ENCODE results near the gene ACTG1. TPM values are rescaled to one million over a fixed set of nuclear protein-coding genes. Genes with fewer than 3 reads are reported as not detected.

The ACTG1 gene
- polyA plus RNA-seq, 1 of the 3 experiments (the other 2 are of a cell fraction): 7,871 TPM

- Histone ChIP-seq H3K4me1 (ENCODE audit: control insufficient read depth in 1 of 2, insufficient read depth in 2 of 2, low read depth in 1 of 2, low read length in 1 of 2) (peaks cover 0 to 10% of the 10 kb centered on the region in 2 experiments; a peak in 1 of 4 replicates), H2AFZ (ENCODE audit: low read depth) (no peak overlapping the region), H3K27me3 (ENCODE audit: insufficient read depth) (no peaks in the 10 kb centered on the region), H3K9me2 (no peaks in the 10 kb centered on the region), H3K79me2 (ENCODE audit: insufficient read depth) (no peaks in the 10 kb centered on the region), H3K9me3 (no peaks in the 10 kb centered on the region), H3K27ac (ENCODE audit: low read depth in 2 of 2, low read length in 1 of 2) (no peak overlapping the region), H3K36me3 (replicated peaks in 1 of 2; ENCODE audit: control insufficient read depth in 1 of 2, insufficient read depth in 2 of 2, low read length in 1 of 2) (no peaks in the 10 kb centered on the region), H4K20me1 (ENCODE audit: insufficient read depth) (no peaks in the 10 kb centered on the region), H3F3A (replicated peaks; ENCODE audit: insufficient read depth) (no peaks in the 10 kb centered on the region), H3K4me2 (no peak overlapping the region), H3K4me3 (ENCODE audit: low read depth in 2 of 2, low read length in 1 of 2) (no peak overlapping the region), H3K9ac (no peak overlapping the region)
- POLR2A ChIA-PET: interaction anchor here (1.5 kb wide), 1 partner anchor 11 kb away, joined by 7 read pairs; no protein-coding TSS in a partner anchor
- WGBS (ENCODE audit: low lambda C conversion rate): 88% methylated on average over 30 of the region's 43 CpGs
- DNase-seq: no peak
- TF ChIP-seq ZBTB33 (IDR thresholded peaks at IDR 0.05; ENCODE audit: borderline replicate concordance, low read depth) (no peak), GATA2 (CRISPR knock-in tag; IDR thresholded peaks at IDR 0.05) (no peak), SMC3 (IDR thresholded peaks at IDR 0.05; ENCODE audit: low read depth, low read length) (no peak), EZH2phosphoT487 (IDR thresholded peaks at IDR 0.05; ENCODE audit: borderline replicate concordance, low read depth) (no peak), FOSL2 (IDR thresholded peaks at IDR 0.05; ENCODE audit: borderline replicate concordance, low read depth) (no peak), RAD21 (IDR thresholded peaks at IDR 0.05; ENCODE audit: low read length) (no peak)
- CTCF ChIA-PET: interaction anchor here (0.9 to 5.1 kb wide), 9 partner anchors 18 to 202 kb away, joined by 3 to 46 read pairs (median 4); no protein-coding TSS in a partner anchor
These were observed 51.6 kb downstream of the ACTG1 start for GRCh38 chr17:81460856-81461460.

Other genes with a start within 250 kb of the ACTG1 start
- gene SLC38A10, start 217.5 kb downstream of the ACTG1 start, polyA plus RNA-seq (2012; rRNA removed): 64.3 and 82.2 TPM in 2 replicates
- gene BAHCC1, start 117.3 kb downstream of the ACTG1 start, polyA plus RNA-seq (2012; rRNA removed): 3.6 and 6.4 TPM in 2 replicates
- 2.0 and 2.1 TPM in 2 replicates for gene FSCN2, start 15.6 kb upstream of the ACTG1 start, polyA plus RNA-seq (2012; rRNA removed)
- 17.1 and 18.9 TPM in 2 replicates for gene FAAP100, start 39.6 kb upstream of the ACTG1 start, polyA plus RNA-seq (2012; rRNA removed)
- 88.6 and 105 TPM in 2 replicates for gene NPLOC4, start 124.3 kb upstream of the ACTG1 start, polyA plus RNA-seq (2012; rRNA removed)
- gene TSPAN10, start 124.4 kb upstream of the ACTG1 start, polyA plus RNA-seq (2012; rRNA removed): 4.7 and 6.0 TPM in 2 replicates
- gene PDE6G, start 143.7 kb upstream of the ACTG1 start, polyA plus RNA-seq (2012; rRNA removed): 4.4 and 5.0 TPM in 2 replicates
- gene OXLD1, start 153.8 kb upstream of the ACTG1 start, polyA plus RNA-seq (2012; rRNA removed): 103 and 124 TPM in 2 replicates
- gene CCDC137, start 153.9 kb upstream of the ACTG1 start, polyA plus RNA-seq (2012; rRNA removed): 55.1 and 62.4 TPM in 2 replicates
- 148 and 166 TPM in 2 replicates for gene ARL16, start 171.0 kb upstream of the ACTG1 start, polyA plus RNA-seq (2012; rRNA removed)
- 184 and 192 TPM in 2 replicates for gene HGS, start 171.2 kb upstream of the ACTG1 start, polyA plus RNA-seq (2012; rRNA removed)
- gene MRPL12, start 190.6 kb upstream of the ACTG1 start, polyA plus RNA-seq (2012; rRNA removed): 255 and 322 TPM in 2 replicates
- gene SLC25A10, start 199.5 kb upstream of the ACTG1 start, polyA plus RNA-seq (2012; rRNA removed): 29.9 and 34.7 TPM in 2 replicates

All from SK-N-SH (cell line).